Breast epithelium (tissue), 4 donors: ENCODE measurements around the gene CNTN5. TPM values are rescaled to one million over a fixed set of nuclear protein-coding genes. Genes with fewer than 3 reads are reported as not detected.

Experiments used
- DNase-seq, 2 donors: peaks; one replicate each; pipeline ENCODE4 v3.0.0-alpha.2; 2019; ENCODE audit warnings: low spot score in 2 of 2
- H3K27ac ChIP-seq, 2 donors: fragments of 200-600 bp; sonication (generic) in 1 of 2; one replicate each; pipeline ENCODE4 v1.5.1; 2016 to 2019; ENCODE audit warnings: mild to moderate bottlenecking in 1 of 2
- H3K27me3 ChIP-seq, 2 donors: fragments of 200-600 bp; sonication (generic) in 1 of 2; one replicate each; pipeline versions ENCODE4 v1.5.1 to v1.6.0; 2017 to 2019; ENCODE audit warnings: control low read depth in 1 of 2, mild to moderate bottlenecking in 1 of 2
- H3K36me3 ChIP-seq: fragments of 200-600 bp; one replicate; pipeline ENCODE4 v1.5.1; 2019
- H3K4me1 ChIP-seq, 2 donors: fragments of 200-600 bp; sonication (generic); one replicate each; pipeline ENCODE4 v1.5.1; 2016 to 2019; ENCODE audit warnings: control low read depth in 1 of 2
- H3K4me3 ChIP-seq, 3 donors: fragments of 200-600 bp; sonication (generic); 1 replicate in 2 of 3; 2 replicates in 1 of 3; pipeline ENCODE4 v1.5.1; 2016 to 2019; ENCODE audit warnings: mild to moderate bottlenecking in 3 of 3, moderate library complexity in 2 of 3
- H3K9me3 ChIP-seq, 2 donors: fragments of 200-600 bp; sonication (generic) in 1 of 2; one replicate each; pipeline ENCODE4 v1.5.1; 2016 to 2019; ENCODE audit warnings: control low read depth in 1 of 2
- CTCF ChIP-seq, 3 donors: fragments of 450-650 bp; IDR thresholded peaks; one replicate each; pipeline ENCODE4 v1.5.1; 2016 to 2017; ENCODE audit warnings: antibody characterized with exemption in 3 of 3, mild to moderate bottlenecking in 3 of 3, moderate library complexity in 3 of 3
- POLR2A ChIP-seq: fragments of 450-650 bp; IDR thresholded peaks from one replicate; pipeline ENCODE4 v1.6.1; 2016; ENCODE audit warnings: antibody characterized with exemption, mild to moderate bottlenecking, moderate library complexity
- POLR2AphosphoS5 ChIP-seq, 3 donors: sonication (generic); formaldehyde crosslinking; IDR thresholded peaks; one replicate each; pipeline ENCODE4 v1.6.1; 2017; ENCODE audit warnings: antibody characterized with exemption in 3 of 3
- intact Hi-C: fragments of 100-400 bp; cut with DNase I; formaldehyde crosslinking; loops from one replicate; pipeline ENCODE4 v1.15.1; 2023; ENCODE audit warnings: low total_unique reads
- total RNA-seq, 3 donors: library from RNA; depleted of rRNA; stranded (reverse); fragments of >200 nt; gene quantifications; one replicate each; pipeline ENCODE4 v1.1.0, GENCODE V29; 2016

Gene CNTN5
- total RNA-seq, 3 donors from 2014 or later, result not detected

GRCh38 chr11:100192181-100192580 lies 1171.4 kb downstream of the CNTN5 start:
- Histone ChIP-seq H3K27me3 (no peaks in the 10 kb centered on the region), H3K4me1 (no peaks in the 10 kb centered on the region), H3K4me3 (no peak overlapping the region), H3K36me3 (no peaks in the 10 kb centered on the region), H3K27ac (no peak overlapping the region), H3K9me3 (no peaks in the 10 kb centered on the region)
- TF ChIP-seq POLR2A (no peak), POLR2AphosphoS5 (IDR thresholded peaks at IDR 0.05) (no peak), CTCF (IDR thresholded peaks at IDR 0.05) (no peak)
- intact Hi-C loops, result no loop called here
- DNase-seq, result no peak

- intact Hi-C loops, result no loop called here
- Histone ChIP-seq H3K4me1 (no peaks in the 10 kb centered on the region), H3K36me3 (no peaks in the 10 kb centered on the region), H3K27ac (no peak overlapping the region), H3K9me3 (no peaks in the 10 kb centered on the region), H3K4me3 (no peak overlapping the region), H3K27me3 (no peaks in the 10 kb centered on the region)
- DNase-seq, result no peak
- TF ChIP-seq POLR2A, result no peak
- no peak for TF ChIP-seq POLR2AphosphoS5 (IDR thresholded peaks at IDR 0.05)
- no peak for TF ChIP-seq CTCF (IDR thresholded peaks at IDR 0.05)
These were observed 1183.0 kb downstream of the CNTN5 start for GRCh38 chr11:100203789-100204188.

GRCh38 chr11:100205926-100206325 lies 1185.2 kb downstream of the CNTN5 start:
- no peaks in the 10 kb centered on the region for H3K27me3 ChIP-seq
- DNase-seq, result no peak
- TF ChIP-seq POLR2A, result no peak
- TF ChIP-seq POLR2AphosphoS5 (IDR thresholded peaks at IDR 0.05), result no peak
- TF ChIP-seq CTCF (IDR thresholded peaks at IDR 0.05), result no peak
- H3K27ac ChIP-seq, result no peak overlapping the region
- H3K4me3 ChIP-seq, result no peak overlapping the region
- no peaks in the 10 kb centered on the region for H3K4me1 ChIP-seq
- no peaks in the 10 kb centered on the region for H3K9me3 ChIP-seq
- no peaks in the 10 kb centered on the region for H3K36me3 ChIP-seq
- intact Hi-C loops, result no loop called here

GRCh38 chr11:100208207-100208606 lies 1187.5 kb downstream of the CNTN5 start:
- Histone ChIP-seq H3K27ac (no peak overlapping the region), H3K27me3 (no peaks in the 10 kb centered on the region), H3K36me3 (no peaks in the 10 kb centered on the region), H3K9me3 (no peaks in the 10 kb centered on the region), H3K4me1 (no peaks in the 10 kb centered on the region), H3K4me3 (no peak overlapping the region)
- no peak for DNase-seq
- TF ChIP-seq POLR2AphosphoS5 (IDR thresholded peaks at IDR 0.05) (no peak), POLR2A (no peak), CTCF (IDR thresholded peaks at IDR 0.05) (no peak)
- intact Hi-C loops, result no loop called here

- no peaks in the 10 kb centered on the region for H3K4me1 ChIP-seq
- H3K9me3 ChIP-seq, result no peaks in the 10 kb centered on the region
- TF ChIP-seq POLR2AphosphoS5 (IDR thresholded peaks at IDR 0.05), result no peak
- no peak for TF ChIP-seq CTCF (IDR thresholded peaks at IDR 0.05)
- TF ChIP-seq POLR2A, result no peak
- DNase-seq, result no peak
- H3K27me3 ChIP-seq, result no peaks in the 10 kb centered on the region
- H3K36me3 ChIP-seq, result no peaks in the 10 kb centered on the region
- intact Hi-C loops, result no loop called here
- H3K4me3 ChIP-seq, result no peak overlapping the region
- H3K27ac ChIP-seq, result no peak overlapping the region
These were observed 1194.0 kb downstream of the CNTN5 start for GRCh38 chr11:100214791-100215190.
